Smooth muscle cell (in vitro differentiated cells): Measurements from ENCODE around the gene C1orf174. TPM values are rescaled to one million over a fixed set of nuclear protein-coding genes. Genes with fewer than 3 reads are reported as not detected.

Source experiments
- DNase-seq: peaks from one replicate; lab custom pipeline; 2025; ENCODE audit not compliant: unreplicated experiment; lab: John Stamatoyannopoulos, UW
- H2AFZ ChIP-seq: fragments of 200-600 bp; sonication (generic); 2 replicates; pipeline ENCODE4 v1.6.0; 2016; ENCODE audit warnings: antibody characterized with exemption, low read depth, mild to moderate bottlenecking
- H3F3A ChIP-seq: fragments of 200-600 bp; sonication (generic); 2 replicates; pipeline ENCODE4 v1.6.0; 2017; ENCODE audit warnings: antibody characterized with exemption, low read depth
- H3K27ac ChIP-seq: fragments of 200-600 bp; sonication (generic); 2 replicates; pipeline ENCODE4 v1.5.1; 2016; ENCODE audit warnings: low read depth, mild to moderate bottlenecking
- H3K27me3 ChIP-seq: fragments of 200-600 bp; sonication (generic); 2 replicates; pipeline ENCODE4 v1.6.1; 2016; ENCODE audit warnings: low read depth, mild to moderate bottlenecking
- H3K36me3 ChIP-seq: fragments of 200-600 bp; sonication (generic); 2 replicates; pipeline ENCODE4 v1.5.1; 2016; ENCODE audit warnings: low read depth
- H3K4me1 ChIP-seq: fragments of 200-600 bp; sonication (generic); 2 replicates; pipeline ENCODE4 v1.5.1; 2016; ENCODE audit warnings: low read depth
- H3K4me2 ChIP-seq: fragments of 200-600 bp; sonication (generic); 2 replicates; pipeline ENCODE4 v1.6.0; 2016; ENCODE audit warnings: mild to moderate bottlenecking
- H3K4me3 ChIP-seq: fragments of 200-600 bp; sonication (generic); 2 replicates; pipeline ENCODE4 v1.5.1; 2016; ENCODE audit warnings: mild to moderate bottlenecking
- H3K79me2 ChIP-seq: fragments of 200-600 bp; sonication (generic); 2 replicates; pipeline ENCODE4 v1.6.0; 2016; ENCODE audit warnings: low read depth, mild to moderate bottlenecking
- H3K9ac ChIP-seq: fragments of 200-600 bp; sonication (generic); 2 replicates; pipeline ENCODE4 v1.6.0; 2016; ENCODE audit warnings: low read depth
- H3K9me3 ChIP-seq: fragments of 200-600 bp; sonication (generic); replicated peaks from 2 replicates; pipeline ENCODE4 v1.5.1; 2016; ENCODE audit warnings: low read depth
- H4K20me1 ChIP-seq: fragments of 200-600 bp; sonication (generic); 2 replicates; pipeline ENCODE4 v1.6.0; 2016; ENCODE audit warnings: low read depth
- CTCF ChIP-seq: fragments of 200-600 bp; sonication (generic); IDR thresholded peaks from 2 replicates; pipeline ENCODE4 v1.5.1; 2017; ENCODE audit warnings: borderline replicate concordance, mild to moderate bottlenecking, antibody characterized with exemption; ENCODE audit not compliant: insufficient read depth, poor library complexity, severe bottlenecking
- WGBS: methylation state at CpG from one replicate; pipeline ENCODE4 v1.1.7; 2016; ENCODE audit warnings: low lambda C conversion rate; 5-methylcytosine and 5-hydroxymethylcytosine counted together
- polyA plus RNA-seq: library from polyadenylated mRNA; unstranded; fragments of >200 nt; fragmentation: Nextera tagmentation; extraction: Ambion mirVana; gene quantifications from 2 replicates; pipeline ENCODE4 v1.2.1, GENCODE V29; 2016
- total RNA-seq: library from RNA; depleted of rRNA; stranded (reverse); fragments of >200 nt; gene quantifications from 2 replicates; pipeline ENCODE4 v1.2.3, GENCODE V29; 2014

The C1orf174 gene
- total and polyA plus RNA-seq, 2 experiments from 2014 or later: 26.0 to 32.5 TPM

DNA sequence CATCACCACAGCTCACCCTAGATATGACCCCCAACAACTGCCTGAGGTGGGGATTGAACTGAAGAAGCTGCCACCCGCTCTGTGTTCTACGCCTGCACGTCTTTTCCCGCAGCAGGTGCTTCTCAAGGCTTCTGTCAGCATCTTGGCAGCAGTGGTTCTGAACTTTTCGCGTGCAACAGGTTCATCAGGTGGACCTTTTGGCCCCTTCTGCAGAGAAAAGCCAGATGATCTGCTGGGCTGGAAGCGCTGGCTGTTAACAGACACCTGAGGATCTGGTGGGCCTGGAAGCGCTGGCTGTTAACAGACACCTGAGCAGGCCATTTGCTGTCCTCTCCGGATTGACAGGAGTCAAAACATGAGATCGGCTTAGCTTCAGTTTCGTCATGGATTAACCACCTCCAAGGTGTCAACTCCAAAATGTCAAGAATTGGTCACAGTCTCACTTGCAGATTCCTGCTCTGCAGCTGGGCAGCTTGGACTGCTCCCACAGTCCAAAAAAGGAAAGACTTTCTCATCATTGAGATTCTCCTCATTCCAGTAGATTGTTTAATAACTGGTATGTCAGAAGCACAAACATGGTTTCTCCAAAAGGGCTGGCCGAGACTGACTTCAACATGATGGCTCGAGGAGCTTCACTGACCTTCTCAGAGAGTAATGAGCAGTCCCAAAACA lies 4.7 kb downstream of the C1orf174 start:
- Histone ChIP-seq H3K79me2 (peaks cover 68% of the 10 kb centered on the region), H3K36me3 (no peaks in the 10 kb centered on the region), H3K27me3 (no peaks in the 10 kb centered on the region), H3K9me3 (no peaks in the 10 kb centered on the region), H3K4me3 (no peak overlapping the region), H2AFZ (no peak overlapping the region), H3F3A (no peaks in the 10 kb centered on the region), H3K4me2 (no peak overlapping the region), H3K9ac (no peak overlapping the region), H3K27ac (no peak overlapping the region), H3K4me1 (peaks cover 6% of the 10 kb centered on the region), H4K20me1 (peaks cover 62% of the 10 kb centered on the region)
- TF ChIP-seq CTCF: no peak
- DNase-seq: no peak
- WGBS: 91% methylated on average over 13 of the region's 13 CpGs

- Histone ChIP-seq H3K79me2 (peaks cover 65% of the 10 kb centered on the region), H3K27me3 (no peaks in the 10 kb centered on the region), H2AFZ (no peak overlapping the region), H3K4me2 (no peak overlapping the region), H3K4me1 (peaks cover 6% of the 10 kb centered on the region), H3K27ac (no peak overlapping the region), H3K9me3 (no peaks in the 10 kb centered on the region), H3K36me3 (no peaks in the 10 kb centered on the region), H3F3A (no peaks in the 10 kb centered on the region), H3K4me3 (no peak overlapping the region), H4K20me1 (peaks cover 66% of the 10 kb centered on the region), H3K9ac (no peak overlapping the region)
- DNase-seq: no peak
- 96% methylated on average over 17 of the region's 17 CpGs for WGBS
- TF ChIP-seq CTCF: no peak
Observed at GRCh38 chr1:3894626-3895278, 5.3 kb downstream of the C1orf174 start.

- Histone ChIP-seq H3K4me1 (no peaks in the 10 kb centered on the region), H3K27ac (no peak overlapping the region), H3K36me3 (no peaks in the 10 kb centered on the region), H3F3A (no peaks in the 10 kb centered on the region), H3K4me2 (no peak overlapping the region), H3K27me3 (no peaks in the 10 kb centered on the region), H3K79me2 (peaks cover 50% of the 10 kb centered on the region), H3K9me3 (no peaks in the 10 kb centered on the region), H2AFZ (no peak overlapping the region), H3K4me3 (no peak overlapping the region), H4K20me1 (peaks cover 62% of the 10 kb centered on the region), H3K9ac (no peak overlapping the region)
- DNase-seq: no peak
- 95% methylated on average over 5 of the region's 5 CpGs for WGBS
- TF ChIP-seq CTCF: no peak
Observed at GRCh38 chr1:3893190-3893589, 6.9 kb downstream of the C1orf174 start.
